Hepatic stellate cell (primary cell): ENCODE results near the gene IDH1.
"Not testable (repeated sequence)": the region's sequence is repeated elsewhere in the genome, so short reads cannot be mapped to it uniquely, and the experiment has no call there.

ENCODE experiments used
- DNase-seq: peaks from one replicate; pipeline ENCODE4 v3.0.0; 2011; ENCODE audit warnings: low spot score

Gene IDH1

DNA sequence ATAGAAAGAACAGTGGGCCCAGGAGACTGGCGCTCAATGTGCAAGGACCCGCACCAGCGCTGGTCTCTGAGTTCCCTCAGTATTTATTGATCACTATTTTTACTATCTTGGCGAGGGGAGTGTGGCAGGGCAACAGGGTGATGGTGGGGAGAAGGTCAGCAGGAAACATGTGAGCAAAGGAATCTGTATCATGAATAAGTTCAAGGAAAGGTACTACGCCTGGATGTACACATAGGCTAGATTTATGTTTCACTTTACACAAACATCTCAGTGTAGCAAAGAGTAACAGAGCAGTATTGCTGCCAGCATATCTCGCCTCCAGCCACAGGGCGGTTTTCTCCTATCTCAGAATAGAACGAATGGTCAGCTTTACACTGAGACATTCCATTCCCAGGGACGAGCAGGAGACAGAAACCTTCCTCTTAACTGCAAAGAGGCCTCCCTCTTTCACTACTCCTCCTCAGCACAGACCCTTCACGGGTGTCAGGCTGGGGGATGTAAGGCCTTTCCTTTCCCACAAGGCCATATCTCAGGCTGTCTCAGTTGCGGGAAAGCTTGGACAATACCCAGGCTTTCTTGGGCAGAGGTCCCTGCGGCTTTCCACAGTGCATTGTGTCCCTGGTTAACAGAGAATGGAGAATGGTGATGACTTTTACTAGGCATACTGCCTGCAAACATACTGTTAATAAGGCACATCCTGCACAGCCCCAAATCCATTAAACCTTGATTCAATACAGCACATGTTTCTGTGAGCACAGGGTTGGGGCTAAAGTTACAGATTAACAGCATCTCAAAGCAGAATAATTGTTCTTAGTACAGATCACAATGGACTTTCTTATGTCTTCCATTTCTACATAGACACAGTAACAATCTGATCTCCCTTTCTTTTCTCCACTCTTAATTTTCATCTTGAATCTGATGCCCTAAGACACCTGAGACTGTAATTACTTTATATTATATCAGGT, 2.3 kb upstream of the IDH1 start:
- DNase-seq, result not testable (repeated sequence)

DNA sequence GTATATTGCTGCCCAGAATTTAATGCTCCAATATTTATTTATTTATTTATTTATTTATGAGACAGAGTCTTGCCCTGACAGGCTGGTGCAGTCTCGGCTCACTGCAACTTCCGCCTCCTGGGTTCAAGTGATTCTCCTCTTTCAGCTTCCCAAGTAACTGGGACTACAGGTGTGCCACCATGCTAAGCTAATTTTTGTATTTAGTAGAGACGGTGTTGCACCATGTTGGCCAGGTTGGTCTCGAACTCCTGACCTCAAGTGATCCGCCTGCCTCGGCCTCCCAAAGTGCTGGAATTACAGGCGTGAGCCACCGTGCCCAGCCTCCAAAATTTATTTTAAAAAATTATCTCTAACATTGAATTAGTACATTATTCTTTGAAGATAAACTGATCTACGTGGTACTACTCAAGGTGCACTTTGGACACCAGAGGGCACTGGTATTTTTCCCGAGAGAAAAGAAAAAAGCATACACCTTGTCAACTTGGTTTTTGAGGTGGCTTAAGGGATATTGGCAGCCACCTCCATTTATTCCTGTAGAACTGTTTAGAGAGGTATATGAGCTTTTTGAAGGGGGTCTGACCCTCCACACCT, 1.4 kb upstream of the IDH1 start:
- no peak for DNase-seq

DNA sequence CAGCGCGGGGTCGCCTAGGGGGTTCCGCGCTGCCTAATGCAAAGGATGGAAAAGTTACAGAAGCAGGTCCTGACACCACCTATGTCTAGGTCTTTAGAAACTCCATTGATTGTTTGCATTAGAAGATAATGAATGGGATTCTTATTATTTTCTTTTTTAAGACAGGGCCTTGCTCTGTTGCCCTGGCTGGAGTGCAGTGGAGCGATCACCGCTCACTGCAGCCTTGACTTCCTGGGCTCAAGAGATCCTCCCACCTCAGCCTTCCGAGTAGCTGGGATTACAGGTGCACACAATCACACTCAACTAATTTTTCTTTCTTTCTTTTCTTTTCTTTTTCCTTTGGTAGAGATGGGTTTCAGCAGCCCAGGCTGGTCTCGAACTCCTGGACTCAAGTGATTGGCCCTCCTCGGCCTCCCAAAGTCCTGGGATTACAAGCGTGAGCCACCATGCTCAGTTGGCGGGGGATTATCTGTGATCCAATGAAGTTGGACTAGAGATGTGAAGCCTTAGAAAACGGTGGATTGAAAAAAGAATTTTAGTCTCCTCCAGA, 761 bp upstream of the IDH1 start:
- no peak for DNase-seq

DNA sequence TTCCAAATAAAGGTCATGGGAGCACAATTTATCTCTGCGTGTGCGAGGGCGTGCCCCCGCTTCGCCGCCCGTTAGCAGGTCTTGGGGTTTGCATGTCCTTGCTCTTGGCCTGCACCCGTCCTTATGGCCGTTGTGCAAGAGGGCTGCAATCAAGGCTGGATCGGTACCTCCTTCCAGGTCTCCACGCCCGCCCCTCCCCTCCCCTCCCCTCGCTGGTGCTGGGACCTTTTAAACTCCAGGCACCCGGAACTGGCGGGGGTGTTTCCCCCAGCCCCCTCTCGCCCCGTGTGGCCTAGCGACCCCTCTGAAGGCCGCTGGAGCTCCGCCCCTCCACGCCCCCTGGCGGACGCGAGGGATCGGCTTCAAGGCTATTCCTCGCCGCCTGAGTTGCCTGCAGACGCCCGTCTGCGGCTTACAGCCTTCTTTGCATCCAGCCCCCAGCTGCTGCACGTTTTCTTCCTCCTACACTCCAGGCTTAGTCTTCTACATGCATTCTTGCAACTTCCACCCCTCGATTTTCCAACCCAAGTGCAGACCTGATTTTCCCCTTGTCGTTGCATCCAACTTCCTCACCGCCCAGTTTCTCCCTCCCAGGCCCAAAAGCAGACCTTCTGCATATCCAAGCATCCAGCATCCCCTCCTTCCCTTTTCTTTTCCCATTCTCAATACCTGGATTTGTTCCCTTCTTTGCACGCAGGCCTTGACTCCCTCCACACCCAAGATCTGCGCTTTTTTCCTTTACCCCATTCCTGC, 577 bp downstream of the IDH1 start:
- peak; percentile 88 for DNase-seq

DNA sequence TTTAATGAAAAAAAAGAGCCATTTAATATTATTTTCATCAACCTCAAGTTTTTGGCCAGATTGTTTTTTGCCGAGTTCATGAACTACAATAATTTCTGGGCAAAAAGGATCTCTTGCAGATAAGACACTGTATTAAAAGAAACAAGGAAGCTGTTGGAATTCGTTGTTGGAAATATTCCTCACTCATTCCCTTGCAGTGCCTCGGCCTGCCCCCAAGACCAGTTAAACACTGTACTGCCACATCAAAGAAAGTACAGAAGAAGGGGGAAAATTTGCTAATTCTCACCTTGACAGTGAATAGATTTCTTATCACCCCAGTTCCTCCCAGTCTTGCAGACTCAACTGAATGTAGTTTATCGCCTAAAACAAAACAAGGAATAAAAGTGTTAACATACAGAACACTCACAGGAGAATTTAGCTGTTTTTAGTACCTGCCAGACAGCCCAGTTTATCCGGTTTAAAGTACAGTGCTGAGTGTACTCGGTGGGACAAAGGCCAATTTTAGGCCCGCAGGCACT, 1.2 kb downstream of the IDH1 start:
- no peak for DNase-seq

DNA sequence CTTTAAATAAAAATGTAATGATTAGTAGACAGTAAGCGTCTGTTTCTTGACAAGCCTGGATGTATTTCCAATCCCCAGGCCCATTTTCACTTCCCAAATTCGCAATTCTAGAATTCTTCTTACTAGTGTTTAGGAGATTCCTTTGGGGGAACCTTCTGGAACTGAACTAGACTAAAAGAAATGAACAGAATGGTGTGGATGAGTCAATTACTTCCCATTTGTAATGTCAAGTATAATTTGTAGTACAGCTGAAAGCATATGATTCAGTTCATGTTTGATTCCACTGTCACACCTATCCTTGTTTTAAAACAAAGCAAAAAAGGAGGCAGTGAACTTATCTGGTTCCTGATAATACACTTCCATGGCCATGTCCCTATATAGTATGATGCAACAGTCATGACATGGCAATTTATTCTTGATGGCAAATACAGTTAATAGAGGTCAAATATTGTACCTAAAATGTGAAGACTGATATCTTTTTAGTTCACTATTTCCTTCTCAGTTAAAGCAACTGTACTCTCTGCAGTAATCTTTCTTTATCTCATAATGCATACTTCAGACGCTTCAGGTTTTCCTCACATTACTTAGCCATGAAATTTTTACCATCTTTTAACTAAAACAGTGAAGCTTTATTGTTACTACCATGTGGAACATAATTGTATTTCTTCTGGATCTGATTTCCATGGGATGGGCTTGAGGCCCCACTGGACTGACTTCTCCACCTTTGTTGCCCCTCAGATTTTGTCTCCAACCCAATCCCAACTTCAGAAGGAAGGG, 2.0 kb downstream of the IDH1 start:
- DNase-seq, result no peak

DNA sequence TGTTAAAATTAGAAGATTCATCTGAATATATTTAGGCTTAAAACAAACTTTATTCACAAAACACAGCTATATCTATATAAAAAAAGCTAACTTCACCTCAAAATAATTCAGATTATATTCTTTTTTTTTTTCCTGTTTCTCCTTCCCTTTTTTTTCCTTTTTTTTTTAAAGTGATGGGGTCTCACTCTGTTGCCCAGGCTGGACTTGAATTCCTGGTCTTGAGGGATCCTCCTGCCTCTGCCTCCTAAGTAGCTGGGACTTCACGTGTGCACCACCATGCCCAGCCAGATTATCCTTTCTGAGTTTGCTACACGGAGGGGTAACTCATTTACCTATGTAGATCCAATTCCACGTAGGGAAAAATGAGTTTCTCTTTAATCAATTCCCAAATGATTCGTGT, 3.8 kb downstream of the IDH1 start:
- no peak for DNase-seq

DNA sequence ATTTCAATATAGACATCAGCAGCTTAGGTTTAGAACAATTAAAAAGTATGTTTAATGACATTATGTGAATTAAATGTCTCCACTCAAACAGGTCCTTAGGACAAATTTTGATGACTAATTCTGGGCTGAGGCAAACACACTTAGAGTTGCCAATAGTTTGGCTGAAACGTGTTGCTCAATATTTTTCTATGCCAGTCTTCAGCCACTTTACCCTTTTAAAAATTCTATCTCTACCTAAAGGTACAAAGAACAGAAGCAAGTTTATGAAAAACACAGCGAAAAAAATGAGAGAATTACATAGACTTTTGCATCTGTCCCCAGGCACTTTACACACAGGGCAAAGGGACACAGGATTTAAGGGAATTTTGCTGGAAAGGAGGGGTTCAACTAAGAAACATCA, 4.5 kb downstream of the IDH1 start:
- DNase-seq, result no peak

DNA sequence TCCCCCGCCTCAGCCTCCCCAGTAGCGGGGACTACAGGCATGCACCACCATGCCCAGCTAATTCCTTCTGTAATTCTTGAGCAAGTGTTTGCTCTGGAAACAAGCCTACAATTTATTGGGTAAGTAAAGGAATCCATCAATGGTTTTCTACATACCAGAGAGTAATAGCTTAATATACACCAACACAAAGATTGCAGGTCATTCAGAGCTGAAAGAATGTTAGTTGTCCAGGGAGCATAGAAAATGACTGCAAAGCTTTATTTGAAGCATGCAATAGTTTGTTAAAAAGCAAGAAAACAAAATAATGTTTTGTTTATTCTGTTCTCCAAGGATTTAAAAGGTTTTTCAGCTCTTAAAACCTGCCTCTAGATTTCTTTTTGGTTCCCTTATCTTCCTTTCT, 5.6 kb downstream of the IDH1 start:
- DNase-seq, result no peak

DNA sequence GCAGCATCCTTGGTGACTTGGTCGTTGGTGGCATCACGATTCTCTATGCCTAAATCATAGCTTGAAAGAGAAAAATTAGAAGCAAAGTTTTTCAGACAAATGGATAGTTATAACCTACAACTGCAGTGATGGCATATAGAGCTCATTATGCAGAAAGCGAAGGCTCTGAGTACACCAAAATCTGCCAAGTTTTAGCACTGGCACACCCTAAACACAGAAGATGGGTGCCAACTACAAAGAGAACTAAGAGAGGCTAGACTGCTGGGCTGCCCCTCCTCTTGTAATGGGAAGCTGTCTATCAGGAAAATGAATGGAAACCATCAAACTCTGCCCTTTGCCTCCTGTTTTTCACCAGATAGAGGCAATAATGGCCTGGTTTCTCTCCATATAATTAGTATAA, 6.3 kb downstream of the IDH1 start:
- DNase-seq, result no peak

DNA sequence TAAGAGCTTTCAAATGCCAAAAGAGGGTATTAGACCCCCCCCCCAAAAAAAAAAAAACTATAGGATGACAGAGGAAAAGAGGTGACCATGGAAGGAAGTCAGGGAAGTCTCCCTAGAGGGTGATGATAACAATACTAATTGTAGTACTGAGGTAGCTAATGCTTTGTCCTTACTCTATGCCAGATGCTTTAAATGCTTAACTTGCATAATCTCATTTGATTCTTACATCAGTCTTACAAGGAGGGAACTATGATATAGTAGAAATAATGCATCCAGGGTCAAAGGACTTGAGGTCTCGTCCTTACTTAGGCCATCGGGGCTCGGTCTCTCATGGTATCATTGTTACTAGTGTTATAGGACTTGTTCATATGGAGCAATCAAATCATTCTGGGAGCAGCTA, 9.1 kb downstream of the IDH1 start:
- DNase-seq, result no peak

DNA sequence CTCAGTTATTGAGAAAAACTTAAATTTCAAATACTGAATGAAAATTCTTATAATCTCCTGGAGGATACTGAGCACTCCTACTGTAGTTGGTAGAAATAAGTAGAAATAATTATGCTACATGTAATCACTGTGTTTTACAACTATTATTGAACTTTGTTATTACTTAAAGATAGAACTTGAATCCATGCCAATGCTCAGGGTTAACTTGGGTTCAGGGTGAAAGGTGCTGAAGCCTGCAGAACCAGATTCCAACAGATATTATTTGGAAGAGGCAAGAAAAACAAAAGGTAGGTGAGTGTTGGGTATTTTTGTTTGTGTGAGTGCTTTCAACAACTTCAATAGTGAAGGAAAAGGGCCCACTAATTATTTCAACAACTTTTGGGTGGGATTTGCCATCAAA, 10.4 kb downstream of the IDH1 start:
- DNase-seq, result no peak

DNA sequence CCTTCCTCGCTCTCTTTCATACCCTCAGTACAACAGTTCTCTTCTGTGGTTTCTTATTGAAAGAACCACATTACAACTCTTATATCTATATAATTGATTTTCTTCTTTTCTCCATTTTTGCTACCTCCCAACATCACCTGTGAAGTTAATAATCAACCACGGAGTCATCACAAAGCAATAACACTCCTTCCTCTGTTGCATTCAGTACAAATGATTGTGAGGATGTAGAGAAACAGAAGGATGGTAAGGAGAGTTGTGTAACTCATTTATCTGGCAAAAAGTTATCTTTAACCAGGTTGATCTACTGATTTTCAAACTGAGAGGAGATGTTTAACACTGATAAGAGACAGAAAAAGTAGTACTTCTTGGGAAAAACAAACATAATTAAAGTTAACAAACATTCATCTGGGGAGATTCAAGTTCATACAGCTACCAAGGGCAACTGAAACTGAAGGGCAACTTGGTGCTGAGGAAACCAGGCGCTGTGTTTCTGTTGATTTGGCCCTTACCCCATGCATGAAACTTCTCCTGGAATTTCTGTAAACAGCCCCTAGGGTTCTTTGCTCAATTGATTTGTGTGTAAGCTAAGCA, 14.2 kb downstream of the IDH1 start:
- no peak for DNase-seq

DNA sequence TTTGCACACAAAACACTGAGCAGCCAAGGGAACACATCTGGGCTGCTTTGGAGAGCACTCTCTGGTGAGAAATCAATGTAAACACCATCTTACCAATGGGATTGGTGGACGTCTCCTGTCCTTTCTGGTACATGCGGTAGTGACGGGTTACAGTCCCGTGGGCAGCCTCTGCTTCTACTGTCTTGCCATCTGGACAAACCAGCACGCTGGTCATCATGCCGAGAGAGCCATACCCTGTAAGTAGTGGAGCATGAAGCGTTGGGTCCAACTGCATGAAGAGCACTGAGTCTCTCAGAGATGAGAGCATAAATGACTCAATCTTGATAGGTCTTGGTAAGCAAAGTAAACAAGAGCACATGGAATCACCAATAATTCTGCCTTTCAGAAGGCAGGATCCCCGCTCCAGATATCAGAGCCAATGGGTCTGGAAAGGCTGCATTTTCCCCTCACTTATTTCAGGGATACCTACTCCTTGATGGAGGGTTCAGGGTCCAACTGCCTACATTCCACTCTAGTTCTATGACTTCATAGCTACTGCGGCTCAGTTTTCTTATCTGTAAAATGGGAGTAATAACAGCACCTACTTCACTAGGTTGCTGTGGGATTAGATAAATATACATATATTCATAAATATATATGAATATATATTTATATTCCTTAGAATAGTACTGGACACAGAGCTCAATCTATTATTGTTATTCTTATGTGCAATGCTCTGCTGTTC, 14.9 kb downstream of the IDH1 start:
- DNase-seq, result no peak

DNA sequence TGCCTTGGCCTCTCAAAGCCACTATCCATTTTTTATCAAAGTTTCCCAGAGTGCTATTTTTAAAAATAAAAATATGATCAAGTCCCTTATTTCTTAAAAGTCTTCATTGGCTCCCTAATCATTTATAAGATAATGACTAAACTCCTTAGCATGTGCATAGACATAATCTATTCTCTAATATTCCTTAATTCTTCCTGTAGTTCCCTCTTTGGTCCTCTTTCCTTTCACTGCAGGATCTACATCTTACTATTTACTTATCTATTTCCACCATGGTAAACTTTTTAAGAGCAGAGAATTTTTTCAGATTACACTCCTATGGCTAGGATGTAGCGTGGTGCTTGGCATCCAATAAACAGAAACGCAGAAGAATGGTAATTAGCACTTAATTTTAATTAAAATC, 19.0 kb downstream of the IDH1 start:
- DNase-seq, result no peak

DNA sequence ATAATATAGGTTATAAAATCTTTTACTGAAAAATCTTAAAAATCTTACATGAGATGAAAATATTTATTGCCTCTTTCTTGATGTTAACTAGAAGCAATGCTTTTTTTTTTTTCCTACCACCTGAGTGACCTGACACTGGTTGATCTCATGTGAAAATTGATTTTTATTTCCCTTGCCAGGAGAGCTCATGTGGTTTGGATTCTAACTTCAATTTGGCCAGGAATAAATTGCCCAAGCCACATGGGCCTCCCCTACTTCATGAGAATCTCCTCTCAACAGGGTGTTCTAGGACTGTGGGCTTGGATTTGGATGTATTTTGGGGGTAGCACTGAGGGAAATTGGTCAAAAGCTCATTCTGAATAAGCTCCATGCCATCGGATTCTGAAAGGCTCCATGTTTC, 20.1 kb downstream of the IDH1 start:
- no peak for DNase-seq

DNA sequence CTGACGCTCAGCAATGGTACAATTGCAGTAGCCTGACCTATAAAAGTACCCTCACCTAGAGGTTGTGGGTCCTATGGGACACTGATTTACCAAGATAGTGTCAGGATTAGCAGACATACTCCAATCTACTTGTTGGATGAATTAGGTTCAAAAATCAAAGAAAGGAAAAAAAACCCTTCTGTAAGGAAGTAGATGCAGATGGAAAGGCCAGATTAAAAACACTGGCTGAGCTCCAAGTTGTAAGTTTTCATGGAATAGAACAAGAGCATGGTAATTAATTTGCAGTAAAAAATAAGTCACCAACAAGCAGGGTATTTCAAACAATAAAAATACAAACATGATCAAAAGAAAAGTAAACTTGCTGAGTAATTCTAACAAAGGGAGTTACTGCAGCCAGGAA, 26.4 kb downstream of the IDH1 start:
- no peak for DNase-seq

DNA sequence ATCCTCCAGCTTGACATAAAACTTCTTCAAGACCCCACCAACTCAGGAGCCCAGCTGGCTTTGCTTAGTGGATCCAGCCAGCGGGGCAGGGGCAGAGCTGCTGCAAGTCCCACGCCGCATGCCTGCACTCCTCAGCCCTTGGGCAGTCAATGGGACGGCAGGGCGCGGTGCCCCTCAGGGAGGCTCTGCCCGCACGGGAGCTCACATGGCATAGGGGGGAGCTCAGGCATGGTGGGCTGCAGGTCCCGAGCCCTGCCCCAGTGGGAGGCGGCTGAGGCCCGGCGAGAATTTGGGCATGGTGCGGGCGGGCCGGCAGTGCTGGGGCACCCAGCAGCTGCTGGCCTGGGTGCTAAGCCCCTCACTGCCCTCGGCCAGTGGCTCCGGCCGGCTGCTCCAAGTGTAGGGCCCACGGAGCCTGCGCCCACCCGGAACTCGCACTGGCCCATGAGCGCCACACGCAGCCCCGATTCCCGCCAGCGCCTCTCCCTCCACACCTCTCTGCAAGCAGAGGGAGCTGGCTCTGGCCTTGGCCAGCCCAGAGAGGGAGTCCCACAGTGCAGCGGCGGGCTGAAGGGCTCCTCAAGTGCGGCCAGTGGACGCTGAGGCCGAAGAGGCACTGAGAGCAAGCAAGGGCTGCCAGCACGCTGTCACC, 27.2 kb downstream of the IDH1 start:
- DNase-seq, result no peak

DNA sequence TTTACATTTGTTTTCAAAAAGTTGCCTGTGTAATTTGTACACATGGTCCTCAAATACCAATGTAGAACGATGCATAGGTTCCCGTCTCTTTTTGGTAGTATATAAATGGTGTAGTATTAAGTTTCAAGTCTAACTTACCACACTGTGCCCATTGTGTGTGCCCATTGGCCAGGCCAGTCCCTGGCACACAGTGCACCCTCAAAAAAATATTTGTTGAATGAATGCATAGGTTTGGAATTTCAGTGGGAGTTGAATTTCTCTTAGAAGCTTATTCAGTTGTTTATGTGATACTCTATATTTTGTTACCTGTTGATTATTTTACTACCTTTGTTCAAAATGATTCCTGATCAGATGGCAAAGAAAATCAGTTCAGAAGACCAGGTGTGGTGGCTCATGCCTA, 30.1 kb downstream of the IDH1 start:
- no peak for DNase-seq

DNA sequence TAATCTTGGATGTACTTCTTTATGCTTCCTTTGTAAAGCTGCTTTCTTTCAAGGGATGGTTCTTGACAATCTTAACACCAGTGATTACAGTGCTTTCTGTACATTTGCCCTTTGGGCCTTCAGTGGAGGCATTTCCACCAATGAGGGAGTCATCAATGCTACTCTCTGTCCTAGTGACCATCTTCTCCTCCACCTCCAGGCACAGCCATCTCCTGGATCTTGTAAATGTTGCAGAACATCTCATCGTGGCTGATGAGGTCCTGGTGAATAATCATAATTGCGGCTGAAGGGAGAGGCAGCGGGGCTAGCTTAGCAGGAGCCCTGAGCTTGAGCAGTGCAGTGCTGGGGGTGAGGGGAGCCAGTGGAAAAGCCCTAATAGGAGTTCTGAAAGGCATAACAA, 32.5 kb downstream of the IDH1 start:
- no peak for DNase-seq
